ENCODE results near the gene BCAT1. TPM values are rescaled to one million over a fixed set of nuclear protein-coding genes. Genes with fewer than 3 reads are reported as not detected.
"Not testable (repeated sequence)": the region's sequence is repeated elsewhere in the genome, so short reads cannot be mapped to it uniquely, and the experiment has no call there.

BCAT1 gene
- total RNA-seq, 2 experiments from 2014 or later, result 27.9 to 40.0 TPM

DNA sequence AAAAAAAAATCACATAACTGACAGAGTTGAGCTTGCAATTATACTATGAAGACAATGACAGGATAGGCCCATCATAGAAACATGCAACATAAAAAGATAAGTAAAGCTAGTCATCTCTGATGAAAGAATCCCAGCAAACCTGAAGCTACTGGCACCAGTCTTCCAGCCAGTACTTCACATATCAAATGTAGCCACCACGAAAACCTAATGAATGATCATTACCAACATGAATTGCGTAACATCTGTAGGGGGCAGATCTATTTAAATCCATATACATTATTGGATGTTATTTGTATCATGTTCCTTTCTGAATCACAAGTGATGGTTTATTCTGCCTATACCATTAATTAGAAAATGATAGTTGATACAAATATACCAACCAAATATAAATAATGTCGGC, 73.9 kb downstream of the BCAT1 start:
- Mint-ChIP-seq H3K4me3 (no peak overlapping the region), H3K27me3 (peaks cover 5% of the 10 kb centered on the region), H3K36me3 (ENCODE audit: low read depth) (peaks cover 3% of the 10 kb centered on the region), H3K4me1 (no peaks in the 10 kb centered on the region), H3K9me3 (ENCODE audit: low read depth) (no peaks in the 10 kb centered on the region), H3K27ac (no peak overlapping the region)
- DNase-seq, result no peak
- POLR2A ChIA-PET, result interaction anchor here (0.6 kb wide), 1 partner anchor 253 kb away, joined by 3 read pairs; no protein-coding TSS in a partner anchor
- no peak for ATAC-seq
- CTCF ChIA-PET, result no interaction called here
- intact Hi-C loops (cut with DNase I, micrococcal nuclease), result no loop called here

GRCh38 chr12:24872211-24872610, 76.7 kb downstream of the BCAT1 start:
- Mint-ChIP-seq H3K36me3 (ENCODE audit: low read depth) (peaks cover 2% of the 10 kb centered on the region), H3K4me1 (no peaks in the 10 kb centered on the region), H3K27me3 (peaks cover 2% of the 10 kb centered on the region), H3K9me3 (ENCODE audit: low read depth) (no peaks in the 10 kb centered on the region), H3K4me3 (no peak overlapping the region), H3K27ac (no peak overlapping the region)
- intact Hi-C loops (cut with DNase I, micrococcal nuclease), result no loop called here
- ATAC-seq (no peak), DNase-seq (no peak)
- CTCF ChIA-PET, result interaction anchor here (0.6 kb wide), 1 partner anchor 35 kb away, joined by 4 read pairs; no protein-coding TSS in a partner anchor
- POLR2A ChIA-PET, result no interaction called here

DNA sequence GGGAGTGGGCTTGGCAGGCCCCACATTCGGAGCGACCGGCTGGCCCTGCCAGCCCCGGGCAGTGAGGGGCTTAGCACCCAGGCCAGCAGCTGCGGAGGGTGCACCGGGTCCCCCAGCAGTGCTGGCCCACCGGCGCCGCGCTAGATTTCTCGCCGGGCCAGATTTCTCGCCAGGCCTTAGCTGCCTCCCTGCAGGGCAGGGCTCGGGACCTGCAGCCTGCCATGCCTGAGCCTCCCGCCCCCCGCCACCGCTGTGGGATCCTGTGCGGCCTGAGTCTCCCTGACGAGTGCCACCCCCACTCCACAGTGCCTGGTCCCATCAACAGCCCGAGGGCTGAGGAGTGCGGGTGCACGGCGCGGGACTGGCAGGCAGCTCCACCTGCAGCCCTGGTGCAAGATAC, 82.8 kb downstream of the BCAT1 start:
- H3K27me3 Mint-ChIP-seq; intact Hi-C loops (cut with DNase I, micrococcal nuclease); ATAC-seq; DNase-seq; H3K4me1 Mint-ChIP-seq; H3K36me3 Mint-ChIP-seq (ENCODE audit: low read depth); H3K4me3 Mint-ChIP-seq; H3K27ac Mint-ChIP-seq; POLR2A ChIA-PET; H3K9me3 Mint-ChIP-seq (ENCODE audit: low read depth): not testable (repeated sequence)
- CTCF ChIA-PET, result interaction anchor here (0.6 kb wide), 1 partner anchor 301 kb away, joined by 3 read pairs; no protein-coding TSS in a partner anchor

DNA sequence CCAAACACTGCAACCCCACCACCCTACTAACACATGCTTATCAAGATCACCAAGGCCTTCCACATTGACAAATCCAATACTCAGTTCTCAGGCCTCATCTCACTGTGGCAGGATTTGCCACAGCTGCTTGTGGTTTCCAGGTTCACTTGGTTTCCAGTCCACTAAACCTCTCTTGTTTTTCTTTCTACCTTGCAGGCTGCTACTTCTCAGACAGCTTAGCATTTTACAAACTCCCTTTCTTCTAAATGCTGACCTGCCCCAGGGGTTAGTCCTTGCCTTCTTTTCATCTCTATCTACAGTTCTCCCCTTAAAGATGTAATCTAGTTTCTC, 84.1 kb downstream of the BCAT1 start:
- Mint-ChIP-seq H3K27ac (no peak overlapping the region), H3K4me1 (peaks cover 8% of the 10 kb centered on the region), H3K36me3 (ENCODE audit: low read depth) (peaks cover 2% of the 10 kb centered on the region), H3K9me3 (ENCODE audit: low read depth) (peaks cover 4% of the 10 kb centered on the region), H3K27me3 (no peaks in the 10 kb centered on the region), H3K4me3 (no peak overlapping the region)
- intact Hi-C loops (cut with DNase I, micrococcal nuclease), result no loop called here
- ATAC-seq (no peak), DNase-seq (no peak)
- ChIA-PET CTCF (no interaction called here), POLR2A (no interaction called here)

DNA sequence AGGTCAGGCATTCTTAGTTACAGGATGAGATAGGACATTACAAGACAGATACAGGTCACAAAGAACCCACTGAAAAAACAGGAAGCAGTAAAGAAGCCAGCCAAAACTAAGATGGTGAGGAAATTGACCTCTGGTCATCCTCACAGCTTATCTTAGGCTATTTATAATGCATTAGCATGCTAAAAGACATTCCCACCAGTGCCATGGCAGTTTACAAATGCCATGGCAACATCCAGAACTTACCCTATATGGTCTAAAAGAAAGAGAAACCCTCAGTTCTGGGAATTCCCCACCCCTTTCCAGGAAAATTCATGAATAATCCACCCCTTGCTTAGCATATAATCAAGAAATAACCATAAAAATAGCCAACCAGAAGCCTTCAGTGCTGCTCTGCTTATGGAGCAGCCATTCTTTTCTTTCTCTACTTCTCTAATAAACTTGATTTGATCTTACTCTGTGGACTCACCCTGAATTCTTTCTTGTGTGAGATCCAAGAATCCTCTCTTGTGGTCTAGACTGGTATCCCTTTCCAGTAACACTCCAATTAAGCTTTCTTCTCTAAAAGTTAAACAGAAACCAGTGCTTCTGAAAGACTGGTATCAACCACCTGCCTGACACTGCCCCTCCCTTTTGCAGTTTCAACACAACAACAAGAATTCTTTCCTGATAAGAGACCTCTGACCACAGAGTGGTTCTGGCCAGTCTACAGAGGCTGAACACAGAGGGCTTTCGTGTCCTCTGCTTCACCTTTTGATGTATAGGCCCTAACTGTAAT, 86.9 kb downstream of the BCAT1 start:
- ChIA-PET POLR2A (no interaction called here), CTCF (interaction anchor here (2.6 kb wide), 1 partner anchor 10 kb away, joined by 8 read pairs; no protein-coding TSS in a partner anchor)
- H3K27me3 Mint-ChIP-seq, result no peaks in the 10 kb centered on the region
- H3K4me1 Mint-ChIP-seq, result peaks cover 8% of the 10 kb centered on the region
- peak; percentile 33 for ATAC-seq
- H3K36me3 Mint-ChIP-seq (ENCODE audit: low read depth), result peaks cover 5% of the 10 kb centered on the region
- H3K4me3 Mint-ChIP-seq, result no peak overlapping the region
- DNase-seq, result no peak
- intact Hi-C loops (cut with DNase I, micrococcal nuclease), result no loop called here
- H3K27ac Mint-ChIP-seq, result peak overlapping the region; percentile 2
- H3K9me3 Mint-ChIP-seq (ENCODE audit: low read depth), result peaks cover 8% of the 10 kb centered on the region

DNA sequence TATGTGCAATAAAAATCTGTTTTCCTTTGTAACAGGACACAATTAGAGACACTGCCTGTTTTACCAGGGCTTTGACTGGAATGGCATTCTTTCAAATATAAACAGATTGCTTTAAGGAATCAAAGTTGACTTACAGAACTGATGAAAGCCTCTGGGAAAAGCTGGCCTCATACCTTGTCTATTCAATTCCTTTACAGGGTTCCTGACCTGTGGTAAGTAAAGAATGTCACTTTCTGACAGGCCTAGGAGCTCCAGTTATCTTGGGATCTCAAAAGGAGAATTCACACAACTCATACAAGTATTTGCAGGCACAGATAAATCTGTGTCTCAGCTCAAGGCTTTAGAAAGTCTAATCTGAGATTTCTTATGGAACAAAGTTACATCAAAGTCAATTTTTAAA, 88.4 kb downstream of the BCAT1 start:
- intact Hi-C loops (cut with DNase I, micrococcal nuclease), result no loop called here
- no peak overlapping the region for H3K4me3 Mint-ChIP-seq
- no peak overlapping the region for H3K27ac Mint-ChIP-seq
- ChIA-PET CTCF (interaction anchor here (0.6 to 2.6 kb wide), 3 partner anchors 8 to 1014 kb away, joined by 3 to 8 read pairs (median 3); no protein-coding TSS in a partner anchor), POLR2A (no interaction called here)
- H3K4me1 Mint-ChIP-seq, result peaks cover 8% of the 10 kb centered on the region
- no peak for DNase-seq
- ATAC-seq, result no peak
- H3K36me3 Mint-ChIP-seq (ENCODE audit: low read depth), result peaks cover 3% of the 10 kb centered on the region
- peaks cover 8% of the 10 kb centered on the region for H3K9me3 Mint-ChIP-seq (ENCODE audit: low read depth)
- H3K27me3 Mint-ChIP-seq, result no peaks in the 10 kb centered on the region

GRCh38 chr12:24856541-24856940, 92.4 kb downstream of the BCAT1 start:
- DNase-seq (no peak), ATAC-seq (no peak)
- POLR2A ChIA-PET, result interaction anchor here (0.9 kb wide), 1 partner anchor 187 kb away, joined by 3 read pairs; no protein-coding TSS in a partner anchor
- peaks cover 3% of the 10 kb centered on the region for H3K27me3 Mint-ChIP-seq
- peaks cover 7% of the 10 kb centered on the region for H3K9me3 Mint-ChIP-seq (ENCODE audit: low read depth)
- no peak overlapping the region for H3K4me3 Mint-ChIP-seq
- peaks cover 22% of the 10 kb centered on the region for H3K4me1 Mint-ChIP-seq
- CTCF ChIA-PET, result interaction anchor here (0.7 to 1.2 kb wide), 3 partner anchors 11 to 299 kb away, joined by 3 read pairs; no protein-coding TSS in a partner anchor
- intact Hi-C loops (cut with DNase I, micrococcal nuclease), result loop anchor here in 1 of 2 experiments (10.0 kb wide), 1 partner anchor 268 kb away; no protein-coding TSS in a partner anchor
- peaks cover 3% of the 10 kb centered on the region for H3K36me3 Mint-ChIP-seq (ENCODE audit: low read depth)
- no peak overlapping the region for H3K27ac Mint-ChIP-seq

DNA sequence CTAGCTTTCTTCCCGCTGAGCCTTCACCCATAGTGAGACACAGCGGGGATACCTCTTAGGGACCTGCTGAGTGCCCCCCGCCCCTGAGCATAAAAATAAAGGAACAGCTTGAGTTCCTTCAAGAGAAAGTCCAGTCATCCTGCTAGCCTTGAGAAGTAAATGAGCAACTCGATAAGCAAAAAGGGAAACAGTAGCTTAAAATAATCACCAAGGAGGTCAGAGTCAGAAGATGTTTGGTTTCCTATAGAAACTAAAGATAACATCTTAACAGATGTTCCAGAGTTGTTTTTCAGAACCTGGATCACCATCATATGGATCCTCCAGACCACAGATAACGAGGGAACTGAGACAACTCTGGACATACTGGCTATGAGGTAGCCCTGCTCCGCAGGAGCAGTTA, 94.0 kb downstream of the BCAT1 start:
- intact Hi-C loops (cut with DNase I, micrococcal nuclease), result loop anchor here (5.0 to 10.0 kb wide), 3 partner anchors 92 to 277 kb away; partner anchors contain the start of gene BCAT1 (in 1 of the 2)
- ATAC-seq (no peak), DNase-seq (no peak)
- ChIA-PET POLR2A (no interaction called here), CTCF (interaction anchor here (0.9 to 4.0 kb wide), 2 partner anchors 14 to 20 kb away, joined by 3 to 24 read pairs; no protein-coding TSS in a partner anchor)
- peaks cover 3% of the 10 kb centered on the region for H3K36me3 Mint-ChIP-seq (ENCODE audit: low read depth)
- no peak overlapping the region for H3K27ac Mint-ChIP-seq
- H3K4me1 Mint-ChIP-seq, result peaks cover 22% of the 10 kb centered on the region
- peaks cover 4% of the 10 kb centered on the region for H3K9me3 Mint-ChIP-seq (ENCODE audit: low read depth)
- H3K27me3 Mint-ChIP-seq, result peaks cover 5% of the 10 kb centered on the region
- H3K4me3 Mint-ChIP-seq, result no peak overlapping the region

- no peaks in the 10 kb centered on the region for H3K36me3 Mint-ChIP-seq (ENCODE audit: low read depth)
- DNase-seq (no peak), ATAC-seq (no peak)
- peaks cover 4% of the 10 kb centered on the region for H3K9me3 Mint-ChIP-seq (ENCODE audit: low read depth)
- intact Hi-C loops (cut with DNase I, micrococcal nuclease), result loop anchor here (5.0 to 10.0 kb wide), 3 partner anchors 93 to 278 kb away; partner anchors contain the start of gene BCAT1 (in 1 of the 2)
- peaks cover 6% of the 10 kb centered on the region for H3K27me3 Mint-ChIP-seq
- peaks cover 22% of the 10 kb centered on the region for H3K4me1 Mint-ChIP-seq
- CTCF ChIA-PET, result interaction anchor here (0.6 to 4.0 kb wide), 8 partner anchors 11 to 1771 kb away, joined by 3 to 24 read pairs (median 3); no protein-coding TSS in a partner anchor
- POLR2A ChIA-PET, result no interaction called here
- H3K27ac Mint-ChIP-seq, result no peak overlapping the region
- no peak overlapping the region for H3K4me3 Mint-ChIP-seq
Observed at GRCh38 chr12:24854017-24854416, 94.9 kb downstream of the BCAT1 start.

DNA sequence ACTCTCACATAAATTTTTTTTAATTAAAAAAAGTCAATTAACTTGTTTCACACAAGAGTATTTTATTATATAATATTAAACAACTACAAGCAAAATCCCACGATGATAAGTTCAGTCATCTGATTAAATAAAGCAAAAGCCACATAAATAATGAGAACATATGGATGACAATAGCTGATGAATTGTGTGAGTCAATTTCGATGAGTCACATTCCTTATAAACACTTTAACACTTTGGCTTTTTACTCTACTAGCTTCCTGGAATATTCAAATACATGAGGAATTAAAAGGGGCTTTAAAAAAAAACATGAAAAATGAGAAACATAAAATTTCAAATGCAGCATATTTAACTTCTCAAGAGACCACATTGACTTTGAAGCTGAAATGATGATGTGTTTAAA, 95.3 kb downstream of the BCAT1 start:
- no peak overlapping the region for H3K27ac Mint-ChIP-seq
- ChIA-PET CTCF (interaction anchor here (0.6 to 4.0 kb wide), 7 partner anchors 10 to 1771 kb away, joined by 3 to 24 read pairs (median 3); no protein-coding TSS in a partner anchor), POLR2A (no interaction called here)
- intact Hi-C loops (cut with DNase I, micrococcal nuclease), result loop anchor here (5.0 to 10.0 kb wide), 3 partner anchors 94 to 279 kb away; partner anchors contain the start of gene BCAT1 (in 1 of the 2)
- no peaks in the 10 kb centered on the region for H3K36me3 Mint-ChIP-seq (ENCODE audit: low read depth)
- DNase-seq (no peak), ATAC-seq (no peak)
- H3K4me1 Mint-ChIP-seq, result peaks cover 22% of the 10 kb centered on the region
- no peak overlapping the region for H3K4me3 Mint-ChIP-seq
- H3K27me3 Mint-ChIP-seq, result peaks cover 7% of the 10 kb centered on the region
- H3K9me3 Mint-ChIP-seq (ENCODE audit: low read depth), result peaks cover 3% of the 10 kb centered on the region

DNA sequence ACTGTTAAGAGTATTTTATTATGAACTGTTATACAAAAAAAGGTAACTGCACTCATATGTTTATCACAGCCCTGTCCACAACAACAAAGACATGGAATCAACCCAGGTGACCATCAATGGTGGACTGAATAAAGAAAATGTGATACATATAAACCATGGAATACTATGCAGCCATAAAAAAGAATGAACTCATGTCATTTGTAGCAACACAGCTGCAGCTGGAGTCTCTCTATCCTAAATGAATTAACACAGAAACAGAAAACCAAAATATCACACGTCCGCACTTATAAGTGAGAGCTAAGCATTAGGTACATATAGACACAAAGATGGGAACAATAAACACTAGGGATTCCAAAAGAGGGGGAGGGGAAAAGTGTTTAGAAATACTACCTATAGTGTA, 95.8 kb downstream of the BCAT1 start:
- peaks cover 22% of the 10 kb centered on the region for H3K4me1 Mint-ChIP-seq
- H3K9me3 Mint-ChIP-seq (ENCODE audit: low read depth), result no peaks in the 10 kb centered on the region
- H3K27me3 Mint-ChIP-seq, result peaks cover 7% of the 10 kb centered on the region
- POLR2A ChIA-PET, result interaction anchor here (0.7 kb wide), 1 partner anchor 12 kb away, joined by 3 read pairs; no protein-coding TSS in a partner anchor
- intact Hi-C loops (cut with DNase I, micrococcal nuclease), result loop anchor here (5.0 to 10.0 kb wide), 3 partner anchors 94 to 279 kb away; partner anchors contain the start of gene BCAT1 (in 1 of the 2)
- no peak overlapping the region for H3K27ac Mint-ChIP-seq
- H3K4me3 Mint-ChIP-seq, result no peak overlapping the region
- no peak for ATAC-seq
- CTCF ChIA-PET, result interaction anchor here (1.1 to 4.0 kb wide), 7 partner anchors 9 to 135 kb away, joined by 3 to 24 read pairs (median 3); no protein-coding TSS in a partner anchor
- no peak for DNase-seq
- H3K36me3 Mint-ChIP-seq (ENCODE audit: low read depth), result no peaks in the 10 kb centered on the region
